ENCODE data around the gene IGFBP6.

DNA sequence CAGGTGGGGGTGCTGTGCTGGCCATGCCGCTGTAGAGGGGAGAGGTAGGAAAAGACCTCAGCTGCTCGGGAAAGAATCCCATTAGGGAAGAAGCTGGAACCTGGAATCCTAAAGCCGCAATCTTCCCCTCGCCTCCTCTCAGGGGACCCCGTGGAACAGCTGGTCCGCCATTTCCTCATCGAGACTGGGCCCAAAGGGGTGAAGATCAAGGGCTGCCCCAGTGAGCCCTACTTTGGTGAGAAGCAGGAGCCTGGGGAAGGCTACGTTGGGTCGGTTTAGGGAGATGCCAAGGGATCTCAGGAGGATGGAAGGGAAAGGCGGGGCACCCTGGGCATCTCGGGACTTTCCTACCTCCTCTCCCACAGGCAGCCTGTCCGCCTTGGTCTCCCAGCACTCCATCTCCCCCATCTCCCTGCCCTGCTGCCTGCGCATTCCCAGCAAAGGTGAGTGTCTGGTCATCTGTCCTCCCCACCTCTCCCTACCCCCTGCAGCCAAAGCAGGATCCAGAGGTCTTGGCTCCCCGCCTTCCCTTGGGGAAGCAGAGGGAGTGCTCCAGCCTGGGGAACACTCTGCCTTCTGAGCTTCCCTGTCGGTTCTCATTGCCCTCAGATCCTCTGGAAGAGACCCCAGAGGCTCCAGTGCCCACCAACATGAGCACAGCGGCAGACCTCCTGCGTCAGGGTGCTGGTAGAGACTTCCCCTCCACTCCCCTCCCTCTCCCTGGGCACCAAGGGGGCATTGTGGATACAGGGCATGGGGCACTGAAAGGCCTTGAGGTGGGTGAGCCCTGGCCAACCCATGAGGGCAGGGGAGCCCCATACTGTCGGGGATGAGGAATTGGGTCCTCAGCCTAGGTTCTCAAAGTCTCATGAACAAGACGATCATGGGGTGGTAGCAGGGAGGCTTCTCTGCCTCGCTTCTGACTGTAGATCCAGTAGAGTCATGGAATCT lies 35.2 kb upstream of the IGFBP6 start:
- no peak for TF ChIP-seq CTCF (IDR thresholded peaks at IDR 0.05)
- TF ChIP-seq POLR2A (IDR thresholded peaks at IDR 0.05): no peak

Measured in thyroid gland (tissue), 4 donors.